SH-SY5Y (cell line): ENCODE measurements around the gene CSF3.

Experiments used
- GATA2 ChIP-seq: IDR thresholded peaks from 2 replicates; pipeline ENCODE4 v1.6.1; 2011; ENCODE audit warnings: mild to moderate bottlenecking, low read depth, low read length
- GATA3 ChIP-seq: IDR thresholded peaks from 2 replicates; pipeline ENCODE4 v1.6.1; 2011; ENCODE audit warnings: low read depth, mild to moderate bottlenecking, low read length, moderate library complexity

GRCh38 chr17:39970157-39970692 is 45.0 kb upstream of the CSF3 start:
- TF ChIP-seq GATA2, result no peak
- no peak for TF ChIP-seq GATA3
